B cell (primary cell): ENCODE results near the gene MUC6.

Experiments
- CTCF ChIP-seq: fragments of 200-600 bp; IDR thresholded peaks from one replicate; pipeline ENCODE4 v1.8.0; 2022; ENCODE audit warnings: antibody characterized with exemption, mild to moderate bottlenecking
- EZH2 ChIP-seq: IDR thresholded peaks from 2 replicates; pipeline ENCODE4 v1.6.1; 2012; ENCODE audit warnings: borderline replicate concordance, low read depth, mild to moderate bottlenecking, moderate library complexity, low read length; ENCODE audit not compliant: insufficient read depth, poor library complexity, severe bottlenecking

- no peak for TF ChIP-seq CTCF
- no peak for TF ChIP-seq EZH2
Observed at GRCh38 chr11:975827-976226, 60.7 kb downstream of the MUC6 start.
